HuH-7.5 (cell line): ENCODE results near the gene TEX29.

ENCODE experiments used
- DNase-seq: peaks from one replicate; pipeline ENCODE4 v3.0.0; 2011; ENCODE audit warnings: low spot score

TEX29 gene

GRCh38 chr13:111322916-111323331 is 2.5 kb downstream of the TEX29 start:
- DNase-seq: no peak

GRCh38 chr13:111323549-111323948 is 3.1 kb downstream of the TEX29 start:
- DNase-seq: no peak

- DNase-seq: no peak
These were observed 3.7 kb downstream of the TEX29 start for GRCh38 chr13:111323950-111324651.

GRCh38 chr13:111324736-111325135 is 4.3 kb downstream of the TEX29 start:
- DNase-seq: no peak

- no peak for DNase-seq
These were observed 4.9 kb downstream of the TEX29 start for GRCh38 chr13:111325146-111325890.

- no peak for DNase-seq
These were observed 5.6 kb downstream of the TEX29 start for GRCh38 chr13:111325941-111326620.

GRCh38 chr13:111326621-111326965 is 6.2 kb downstream of the TEX29 start:
- no peak for DNase-seq

- DNase-seq: no peak
These were observed 6.7 kb downstream of the TEX29 start for GRCh38 chr13:111326981-111327642.

GRCh38 chr13:111327730-111328573 is 7.5 kb downstream of the TEX29 start:
- DNase-seq: no peak

GRCh38 chr13:111328574-111329410 is 8.3 kb downstream of the TEX29 start:
- DNase-seq: no peak

- no peak for DNase-seq
These were observed 9.2 kb downstream of the TEX29 start for GRCh38 chr13:111329641-111330040.

GRCh38 chr13:111330066-111330610 is 9.7 kb downstream of the TEX29 start:
- DNase-seq: no peak

GRCh38 chr13:111335298-111335697 is 14.9 kb downstream of the TEX29 start:
- no peak for DNase-seq

- DNase-seq: no peak
These were observed 16.2 kb downstream of the TEX29 start for GRCh38 chr13:111336666-111337065.

- no peak for DNase-seq
These were observed 16.8 kb downstream of the TEX29 start for GRCh38 chr13:111337206-111337605.

- no peak for DNase-seq
These were observed 17.3 kb downstream of the TEX29 start for GRCh38 chr13:111337741-111338140.

GRCh38 chr13:111338841-111339240 is 18.4 kb downstream of the TEX29 start:
- DNase-seq: no peak

- no peak for DNase-seq
These were observed 19.1 kb downstream of the TEX29 start for GRCh38 chr13:111339366-111340143.

- DNase-seq: no peak
These were observed 21.4 kb downstream of the TEX29 start for GRCh38 chr13:111341886-111342285.

GRCh38 chr13:111342721-111343120 is 22.3 kb downstream of the TEX29 start:
- DNase-seq: no peak
